Cerebellar nuclear complex (tissue), 1 donor: ENCODE results near the gene IQCH.
"Not testable (repeated sequence)": the region's sequence is repeated elsewhere in the genome, so short reads cannot be mapped to it uniquely, and the experiment has no call there.

ENCODE experiments used
- DNase-seq, 2 experiments: peaks; one replicate each; lab custom pipeline; 2025; lab: John Stamatoyannopoulos, UW

Gene IQCH

GRCh38 chr15:67358391-67358790 lies 103.8 kb downstream of the IQCH start:
- DNase-seq = no peak

GRCh38 chr15:67358812-67359211 lies 104.2 kb downstream of the IQCH start:
- DNase-seq = no peak

GRCh38 chr15:67359431-67360079 lies 105.0 kb downstream of the IQCH start:
- no peak for DNase-seq

- no peak for DNase-seq
These were observed 106.5 kb downstream of the IQCH start for GRCh38 chr15:67361100-67361499.

GRCh38 chr15:67363712-67364111 lies 109.1 kb downstream of the IQCH start:
- not testable (repeated sequence) for DNase-seq

GRCh38 chr15:67365994-67366393 lies 111.4 kb downstream of the IQCH start:
- no peak for DNase-seq

- DNase-seq = no peak
These were observed 112.3 kb downstream of the IQCH start for GRCh38 chr15:67366904-67367303.

GRCh38 chr15:67369359-67369998 lies 114.9 kb downstream of the IQCH start:
- DNase-seq = no peak

GRCh38 chr15:67370206-67370954 lies 115.8 kb downstream of the IQCH start:
- no peak for DNase-seq

GRCh38 chr15:67372543-67372942 lies 118.0 kb downstream of the IQCH start:
- no peak for DNase-seq

- DNase-seq = no peak
These were observed 118.5 kb downstream of the IQCH start for GRCh38 chr15:67372986-67373675.

GRCh38 chr15:67373971-67374370 lies 119.4 kb downstream of the IQCH start:
- no peak for DNase-seq

GRCh38 chr15:67379530-67379929 lies 124.9 kb downstream of the IQCH start:
- no peak for DNase-seq

- DNase-seq = no peak
These were observed 126.3 kb downstream of the IQCH start for GRCh38 chr15:67380921-67381320.

GRCh38 chr15:67381416-67382045 lies 126.9 kb downstream of the IQCH start:
- DNase-seq = no peak

- DNase-seq = no peak
These were observed 128.1 kb downstream of the IQCH start for GRCh38 chr15:67382723-67383122.

- no peak for DNase-seq
These were observed 129.3 kb downstream of the IQCH start for GRCh38 chr15:67383899-67384298.

- DNase-seq = no peak
These were observed 130.2 kb downstream of the IQCH start for GRCh38 chr15:67384761-67385160.

GRCh38 chr15:67385971-67386370 lies 131.4 kb downstream of the IQCH start:
- DNase-seq = no peak

- DNase-seq = no peak
These were observed 132.4 kb downstream of the IQCH start for GRCh38 chr15:67386947-67387346.

GRCh38 chr15:67389975-67390374 lies 135.4 kb downstream of the IQCH start:
- no peak for DNase-seq
